ENCODE results near the gene PDCD7.
A peak's percentile ranks its signal among the peaks of the same experiment; 100 is the strongest.

Gene PDCD7

DNA sequence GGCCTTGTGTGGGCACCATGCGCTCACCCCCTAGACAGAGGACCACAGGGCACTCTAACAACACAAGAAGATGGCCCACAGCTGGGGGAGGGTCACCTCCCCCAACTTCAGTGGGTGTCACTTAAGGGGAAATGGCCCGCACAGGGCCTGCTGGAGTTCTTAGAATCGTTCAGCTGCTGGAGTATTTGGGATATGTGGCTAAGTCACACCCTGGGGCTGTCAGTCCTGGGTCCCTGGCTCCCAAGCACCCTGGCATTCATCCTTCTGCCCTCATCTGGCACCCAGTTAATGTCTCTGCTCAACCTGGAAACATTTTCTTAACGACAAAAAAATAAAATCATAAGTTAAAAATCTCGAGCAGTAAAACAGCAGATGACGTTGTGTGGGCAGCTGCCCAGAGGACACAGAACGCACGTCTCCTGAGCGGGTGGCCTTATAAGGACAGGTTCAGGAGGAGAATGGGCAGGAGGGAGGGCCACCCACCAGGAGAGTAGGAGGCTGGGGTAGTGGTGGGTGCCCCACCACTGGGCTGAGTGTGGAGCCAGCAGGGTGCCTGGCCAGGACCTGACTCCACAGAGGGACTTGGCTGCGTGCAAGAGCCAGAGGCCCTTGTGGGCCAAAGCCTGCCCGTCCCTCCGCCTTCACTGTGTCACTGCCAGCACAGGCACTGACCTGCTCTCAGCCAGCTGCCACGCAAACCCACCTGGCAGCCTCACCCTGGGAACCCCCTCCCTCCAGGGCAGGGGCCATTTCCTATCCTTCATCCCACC, 45.5 kb downstream of the PDCD7 start:
- TF ChIP-seq RAD21 (IDR thresholded peaks at IDR 0.05; ENCODE audit: low read depth) (no peak), TCF12 (IDR thresholded peaks at IDR 0.05; ENCODE audit: low read depth) (no peak), USF1 (IDR thresholded peaks at IDR 0.05) (no peak), TEAD4 (IDR thresholded peaks at IDR 0.05) (no peak), CEBPB (IDR thresholded peaks at IDR 0.05) (no peak), FOXM1 (IDR thresholded peaks at IDR 0.05; ENCODE audit: borderline replicate concordance, low read depth) (no peak), CREB1 (IDR thresholded peaks at IDR 0.05; ENCODE audit: low read depth) (no peak), TAF1 (IDR thresholded peaks at IDR 0.05; ENCODE audit: low read depth) (no peak)

DNA sequence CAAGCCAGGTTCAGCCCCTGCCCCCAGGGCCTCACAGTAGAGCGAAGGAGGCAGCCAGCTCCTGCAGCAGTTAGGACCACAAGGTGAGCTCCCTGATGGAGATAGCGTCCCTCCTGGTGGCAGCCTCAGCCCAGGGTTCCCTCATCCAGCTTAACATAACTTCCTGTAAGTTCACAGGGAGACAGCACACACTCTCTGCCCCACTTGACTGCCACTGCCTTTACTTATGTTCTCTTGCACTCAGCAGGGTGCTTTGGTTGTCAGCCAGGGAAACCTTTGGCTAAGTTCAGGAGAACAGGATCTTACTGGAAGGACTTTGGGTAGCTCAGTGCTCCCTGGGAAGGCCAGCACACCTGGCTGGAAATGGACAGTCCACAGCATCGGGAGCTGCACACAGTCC, 46.2 kb downstream of the PDCD7 start:
- TF ChIP-seq FOXM1 (IDR thresholded peaks at IDR 0.05; ENCODE audit: borderline replicate concordance, low read depth) (no peak), TCF12 (IDR thresholded peaks at IDR 0.05; ENCODE audit: low read depth) (0 out of 2 replicates have a peak, but pooled peaks have one; percentile 14), NFIC (IDR thresholded peaks at IDR 0.05) (peak; percentile 38; the same call in 1 of the 2 replicates)

GRCh38 chr15:65086680-65087111, 46.9 kb downstream of the PDCD7 start:
- TF ChIP-seq EGR1 (IDR thresholded peaks at IDR 0.05) (no peak), FOXM1 (IDR thresholded peaks at IDR 0.05; ENCODE audit: borderline replicate concordance, low read depth) (no peak), TCF12 (IDR thresholded peaks at IDR 0.05; ENCODE audit: low read depth) (no peak), YY1 (IDR thresholded peaks at IDR 0.05; ENCODE audit: low read depth) (no peak), REST (IDR thresholded peaks at IDR 0.05; ENCODE audit: low read depth) (no peak), NFIC (IDR thresholded peaks at IDR 0.05) (no peak), EP300 (IDR thresholded peaks at IDR 0.05; ENCODE audit: borderline replicate concordance) (no peak), CREB1 (IDR thresholded peaks at IDR 0.05; ENCODE audit: low read depth) (no peak), ZBTB7A (IDR thresholded peaks at IDR 0.05; ENCODE audit: low read depth) (no peak)

- TF ChIP-seq RAD21 (IDR thresholded peaks at IDR 0.05; ENCODE audit: low read depth), result peak; percentile 73
- TF ChIP-seq YY1 (IDR thresholded peaks at IDR 0.05; ENCODE audit: low read depth), result no peak
These were observed 47.5 kb downstream of the PDCD7 start for GRCh38 chr15:65085990-65086679.

GRCh38 chr15:65085207-65085753, 48.3 kb downstream of the PDCD7 start:
- TF ChIP-seq TAF1 (IDR thresholded peaks at IDR 0.05; ENCODE audit: low read depth) (no peak), TEAD4 (IDR thresholded peaks at IDR 0.05) (no peak), NFIC (IDR thresholded peaks at IDR 0.05) (no peak)

- TF ChIP-seq TAF1 (IDR thresholded peaks at IDR 0.05; ENCODE audit: low read depth), result no peak
- no peak for TF ChIP-seq ZBTB7A (IDR thresholded peaks at IDR 0.05; ENCODE audit: low read depth)
- TF ChIP-seq RAD21 (IDR thresholded peaks at IDR 0.05; ENCODE audit: low read depth), result no peak
- TF ChIP-seq CEBPB (IDR thresholded peaks at IDR 0.05), result no peak
- TF ChIP-seq EP300 (IDR thresholded peaks at IDR 0.05; ENCODE audit: borderline replicate concordance), result no peak
- no peak for TF ChIP-seq MAX (IDR thresholded peaks at IDR 0.05)
- no peak for TF ChIP-seq NFIC (IDR thresholded peaks at IDR 0.05)
- no peak for TF ChIP-seq CREB1 (IDR thresholded peaks at IDR 0.05; ENCODE audit: low read depth)
- no peak for TF ChIP-seq REST (IDR thresholded peaks at IDR 0.05; ENCODE audit: low read depth)
- TF ChIP-seq FOXM1 (IDR thresholded peaks at IDR 0.05; ENCODE audit: borderline replicate concordance, low read depth), result no peak
- no peak for TF ChIP-seq TCF12 (IDR thresholded peaks at IDR 0.05; ENCODE audit: low read depth)
- no peak for TF ChIP-seq EGR1 (IDR thresholded peaks at IDR 0.05)
- no peak for TF ChIP-seq USF1 (IDR thresholded peaks at IDR 0.05)
- TF ChIP-seq TEAD4 (IDR thresholded peaks at IDR 0.05), result no peak
- TF ChIP-seq YY1 (IDR thresholded peaks at IDR 0.05; ENCODE audit: low read depth), result no peak
These were observed 49.0 kb downstream of the PDCD7 start for GRCh38 chr15:65084500-65085206.
